Measurements from ENCODE around the gene VAV2. TPM values are rescaled to one million over a fixed set of nuclear protein-coding genes. Genes with fewer than 3 reads are reported as not detected.

Gene VAV2
- total RNA-seq = 1 to 10 TPM; 7.0 to 7.3 TPM

- Mint-ChIP-seq H3K27me3 (no peaks in the 10 kb centered on the region), H3K9me3 (no peaks in the 10 kb centered on the region), H3K4me3 (peak within 1 kb of the TSS; percentile 51), H3K36me3 (ENCODE audit: low read depth) (no peaks in the 10 kb centered on the region), H3K4me1 (no peaks in the 10 kb centered on the region), H3K27ac (no peak within 1 kb of the TSS)
- ATAC-seq (replicated peaks) = peak; percentile 67
Observed at GRCh38 chr9:133991964-133992779, at the start of gene VAV2. Gene VAV2 (minus strand): TSS chr9:133992324. CDS start chr9:133992278, 46 bp downstream.

- Mint-ChIP-seq H3K27me3 (no peaks in the 10 kb centered on the region), H3K27ac (no peak overlapping the region), H3K9me3 (no peaks in the 10 kb centered on the region), H3K36me3 (ENCODE audit: low read depth) (peaks cover 46% of the 10 kb centered on the region), H3K4me3 (no peak overlapping the region), H3K4me1 (no peaks in the 10 kb centered on the region)
- no peak for ATAC-seq (replicated peaks)
Observed at GRCh38 chr9:134041649-134041962, 49.5 kb upstream of the VAV2 start.

- peaks cover 50% of the 10 kb centered on the region for H3K36me3 Mint-ChIP-seq (ENCODE audit: low read depth)
- H3K4me3 Mint-ChIP-seq = no peak overlapping the region
- no peak for ATAC-seq (replicated peaks)
- H3K27me3 Mint-ChIP-seq = no peaks in the 10 kb centered on the region
- no peaks in the 10 kb centered on the region for H3K4me1 Mint-ChIP-seq
- H3K9me3 Mint-ChIP-seq = no peaks in the 10 kb centered on the region
- H3K27ac Mint-ChIP-seq = no peak overlapping the region
Observed at GRCh38 chr9:134040781-134041648, 48.9 kb upstream of the VAV2 start.

GRCh38 chr9:134040176-134040565 lies 48.0 kb upstream of the VAV2 start:
- Mint-ChIP-seq H3K27ac (no peak overlapping the region), H3K27me3 (no peaks in the 10 kb centered on the region), H3K9me3 (no peaks in the 10 kb centered on the region), H3K4me1 (no peaks in the 10 kb centered on the region), H3K36me3 (ENCODE audit: low read depth) (peaks cover 50% of the 10 kb centered on the region), H3K4me3 (no peak overlapping the region)
- no peak for ATAC-seq (replicated peaks)

- H3K4me3 Mint-ChIP-seq = no peak overlapping the region
- H3K4me1 Mint-ChIP-seq = no peaks in the 10 kb centered on the region
Observed at GRCh38 chr9:134039386-134040175, 47.5 kb upstream of the VAV2 start.

GRCh38 chr9:134037641-134038040 lies 45.5 kb upstream of the VAV2 start:
- Mint-ChIP-seq H3K36me3 (ENCODE audit: low read depth) (peaks cover 65% of the 10 kb centered on the region), H3K27me3 (no peaks in the 10 kb centered on the region), H3K9me3 (no peaks in the 10 kb centered on the region), H3K27ac (no peak overlapping the region), H3K4me3 (no peak overlapping the region), H3K4me1 (no peaks in the 10 kb centered on the region)
- no peak for ATAC-seq (replicated peaks)

More at GRCh38 chr9:134039386-134040175, 47.5 kb upstream of the VAV2 start:
- no peaks in the 10 kb centered on the region for H3K27me3 Mint-ChIP-seq
- ATAC-seq (replicated peaks) = no peak
- H3K9me3 Mint-ChIP-seq = no peaks in the 10 kb centered on the region
- H3K27ac Mint-ChIP-seq = no peak overlapping the region
- peaks cover 50% of the 10 kb centered on the region for H3K36me3 Mint-ChIP-seq (ENCODE audit: low read depth)

GRCh38 chr9:134036130-134036529 lies 44.0 kb upstream of the VAV2 start:
- Mint-ChIP-seq H3K4me3 (no peak overlapping the region), H3K36me3 (ENCODE audit: low read depth) (peaks cover 65% of the 10 kb centered on the region)

GRCh38 chr9:134035041-134036039 lies 43.2 kb upstream of the VAV2 start:
- Mint-ChIP-seq H3K36me3 (ENCODE audit: low read depth) (peaks cover 64% of the 10 kb centered on the region), H3K27me3 (no peaks in the 10 kb centered on the region), H3K4me3 (no peak overlapping the region), H3K27ac (no peak overlapping the region), H3K9me3 (no peaks in the 10 kb centered on the region), H3K4me1 (no peaks in the 10 kb centered on the region)
- ATAC-seq (replicated peaks) = no peak

More at GRCh38 chr9:134036130-134036529, 44.0 kb upstream of the VAV2 start:
- Mint-ChIP-seq H3K27ac (no peak overlapping the region), H3K27me3 (no peaks in the 10 kb centered on the region), H3K9me3 (no peaks in the 10 kb centered on the region), H3K4me1 (no peaks in the 10 kb centered on the region)
- ATAC-seq (replicated peaks) = no peak

GRCh38 chr9:134034215-134035040 lies 42.3 kb upstream of the VAV2 start:
- Mint-ChIP-seq H3K9me3 (no peaks in the 10 kb centered on the region), H3K4me1 (no peaks in the 10 kb centered on the region), H3K36me3 (ENCODE audit: low read depth) (peaks cover 55% of the 10 kb centered on the region), H3K4me3 (no peak overlapping the region), H3K27ac (no peak overlapping the region), H3K27me3 (no peaks in the 10 kb centered on the region)
- ATAC-seq (replicated peaks) = no peak

GRCh38 chr9:134033516-134034214 lies 41.5 kb upstream of the VAV2 start:
- no peak overlapping the region for H3K4me3 Mint-ChIP-seq
- ATAC-seq (replicated peaks) = no peak
- H3K27me3 Mint-ChIP-seq = no peaks in the 10 kb centered on the region
- peaks cover 47% of the 10 kb centered on the region for H3K36me3 Mint-ChIP-seq (ENCODE audit: low read depth)
- H3K9me3 Mint-ChIP-seq = no peaks in the 10 kb centered on the region
- H3K27ac Mint-ChIP-seq = no peak overlapping the region
- H3K4me1 Mint-ChIP-seq = no peaks in the 10 kb centered on the region

GRCh38 chr9:134032456-134033222 lies 40.5 kb upstream of the VAV2 start:
- Mint-ChIP-seq H3K27me3 (no peaks in the 10 kb centered on the region), H3K4me1 (peaks cover 4% of the 10 kb centered on the region), H3K4me3 (no peak overlapping the region), H3K36me3 (ENCODE audit: low read depth) (peaks cover 43% of the 10 kb centered on the region), H3K9me3 (no peaks in the 10 kb centered on the region), H3K27ac (no peak overlapping the region)
- no peak for ATAC-seq (replicated peaks)

GRCh38 chr9:134031783-134032182 lies 39.7 kb upstream of the VAV2 start:
- no peaks in the 10 kb centered on the region for H3K27me3 Mint-ChIP-seq
- peaks cover 4% of the 10 kb centered on the region for H3K4me1 Mint-ChIP-seq
- H3K36me3 Mint-ChIP-seq (ENCODE audit: low read depth) = peaks cover 40% of the 10 kb centered on the region
- no peak for ATAC-seq (replicated peaks)
- no peak overlapping the region for H3K27ac Mint-ChIP-seq
- H3K4me3 Mint-ChIP-seq = no peak overlapping the region
- H3K9me3 Mint-ChIP-seq = no peaks in the 10 kb centered on the region
